MM.1S (cell line): ENCODE results near the gene AAMDC.

Experiments used
- DNase-seq: peaks from one replicate; pipeline ENCODE4 v3.0.0-alpha.2; 2015
- H2AFZ ChIP-seq: fragments of 300-600 bp; sonication (generic); 2 replicates; pipeline ENCODE4 v1.6.0; 2016; ENCODE audit warnings: antibody characterized with exemption, low read length
- H3F3A ChIP-seq: fragments of 300-600 bp; sonication (generic); 2 replicates; pipeline ENCODE4 v1.6.1; 2016; ENCODE audit warnings: mild to moderate bottlenecking, antibody characterized with exemption, low read length, moderate library complexity, mixed read lengths; ENCODE audit not compliant: insufficient read depth
- H3K27ac ChIP-seq: fragments of 300-600 bp; sonication (generic); 2 replicates; pipeline ENCODE4 v1.5.1; 2016; ENCODE audit warnings: mild to moderate bottlenecking, low read length
- H3K27me3 ChIP-seq: fragments of 300-600 bp; sonication (generic); replicated peaks from 2 replicates; pipeline ENCODE4 v1.6.0; 2016; ENCODE audit warnings: low read length; ENCODE audit not compliant: insufficient read depth
- H3K36me3 ChIP-seq: fragments of 300-600 bp; sonication (generic); replicated peaks from 2 replicates; pipeline ENCODE4 v1.6.1; 2016; ENCODE audit warnings: mild to moderate bottlenecking, low read length, mixed read lengths; ENCODE audit not compliant: insufficient read depth
- H3K4me1 ChIP-seq: fragments of 300-600 bp; sonication (generic); 2 replicates; pipeline ENCODE4 v1.6.1; 2016; ENCODE audit warnings: low read length, mixed read lengths
- H3K4me2 ChIP-seq: fragments of 300-600 bp; sonication (generic); 2 replicates; pipeline ENCODE4 v1.6.0; 2016; ENCODE audit warnings: low read depth, low read length
- H3K4me3 ChIP-seq: fragments of 300-600 bp; sonication (generic); 2 replicates; pipeline ENCODE4 v1.5.1; 2016; ENCODE audit warnings: low read length, mixed read lengths
- H3K79me2 ChIP-seq: fragments of 300-600 bp; sonication (generic); 2 replicates; pipeline ENCODE4 v1.6.1; 2016; ENCODE audit warnings: mixed run types, low read length, mixed read lengths
- H3K9ac ChIP-seq: fragments of 300-600 bp; sonication (generic); 2 replicates; pipeline ENCODE4 v1.6.1; 2016; ENCODE audit warnings: low read length, mixed read lengths
- H3K9me2 ChIP-seq: fragments of 300-600 bp; sonication (generic); replicated peaks from 2 replicates; pipeline ENCODE4 v1.6.1; 2016; ENCODE audit warnings: mild to moderate bottlenecking, low read length, mixed read lengths; ENCODE audit not compliant: insufficient read depth
- H3K9me3 ChIP-seq: fragments of 300-600 bp; sonication (generic); replicated peaks from 2 replicates; pipeline ENCODE4 v1.6.1; 2016; ENCODE audit warnings: mild to moderate bottlenecking, low read length, mixed read lengths; ENCODE audit not compliant: insufficient read depth
- H4K20me1 ChIP-seq: fragments of 300-600 bp; sonication (generic); 2 replicates; pipeline ENCODE4 v1.6.1; 2016; ENCODE audit warnings: mild to moderate bottlenecking, low read length, moderate library complexity, mixed read lengths; ENCODE audit not compliant: insufficient read depth
- EZH2 ChIP-seq: fragments of 300-600 bp; sonication (generic); optimal IDR thresholded peaks from 2 replicates; pipeline ENCODE3; 2017; ENCODE audit warnings: low read depth, mild to moderate bottlenecking, antibody characterized with exemption, low read length, mixed read lengths
- EZH2phosphoT487 ChIP-seq: fragments of 300-600 bp; sonication (generic); IDR thresholded peaks from 2 replicates; pipeline ENCODE4 v1.6.1; 2018; ENCODE audit warnings: antibody characterized with exemption, low read length
- TF ChIP-seq, protein P1 (sequence below): fragments of 300-600 bp; sonication (generic); IDR thresholded peaks from 2 replicates; pipeline ENCODE4 v1.5.1; 2016; ENCODE audit warnings: antibody characterized with exemption, low read length, mixed read lengths

The AAMDC gene

GRCh38 chr11:77820565-77821348 lies at the start of gene AAMDC, which contains the start of gene RSF1:
TSS of gene AAMDC (plus strand) at chr11:77821144. CDS start at chr11:77842497, 21,353 bp downstream.
TSS of gene RSF1 (minus strand) at chr11:77820722. CDS start at chr11:77820714, 8 bp downstream.
- Histone ChIP-seq H2AFZ (peak within 1 kb of the TSS; percentile 100), H3K27ac (peak within 1 kb of the TSS; percentile 67; the same call in 1 of the 2 replicates), H3K4me1 (peaks cover 4% of the 10 kb centered on the region; the same call in 1 of the 2 replicates), H3K27me3 (no peaks in the 10 kb centered on the region), H3K9me3 (no peaks in the 10 kb centered on the region), H3K4me3 (peak within 1 kb of the TSS; percentile 100), H3K79me2 (peaks cover 47% of the 10 kb centered on the region), H4K20me1 (peaks cover 15% of the 10 kb centered on the region; the same call in 1 of the 2 replicates), H3K36me3 (no peaks in the 10 kb centered on the region), H3F3A (peaks cover 12% of the 10 kb centered on the region), H3K9ac (peak within 1 kb of the TSS; percentile 79), H3K4me2 (peak within 1 kb of the TSS; percentile 95), H3K9me2 (no peaks in the 10 kb centered on the region)
- TF ChIP-seq, protein P1, sequence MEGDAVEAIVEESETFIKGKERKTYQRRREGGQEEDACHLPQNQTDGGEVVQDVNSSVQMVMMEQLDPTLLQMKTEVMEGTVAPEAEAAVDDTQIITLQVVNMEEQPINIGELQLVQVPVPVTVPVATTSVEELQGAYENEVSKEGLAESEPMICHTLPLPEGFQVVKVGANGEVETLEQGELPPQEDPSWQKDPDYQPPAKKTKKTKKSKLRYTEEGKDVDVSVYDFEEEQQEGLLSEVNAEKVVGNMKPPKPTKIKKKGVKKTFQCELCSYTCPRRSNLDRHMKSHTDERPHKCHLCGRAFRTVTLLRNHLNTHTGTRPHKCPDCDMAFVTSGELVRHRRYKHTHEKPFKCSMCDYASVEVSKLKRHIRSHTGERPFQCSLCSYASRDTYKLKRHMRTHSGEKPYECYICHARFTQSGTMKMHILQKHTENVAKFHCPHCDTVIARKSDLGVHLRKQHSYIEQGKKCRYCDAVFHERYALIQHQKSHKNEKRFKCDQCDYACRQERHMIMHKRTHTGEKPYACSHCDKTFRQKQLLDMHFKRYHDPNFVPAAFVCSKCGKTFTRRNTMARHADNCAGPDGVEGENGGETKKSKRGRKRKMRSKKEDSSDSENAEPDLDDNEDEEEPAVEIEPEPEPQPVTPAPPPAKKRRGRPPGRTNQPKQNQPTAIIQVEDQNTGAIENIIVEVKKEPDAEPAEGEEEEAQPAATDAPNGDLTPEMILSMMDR: peak; percentile 64
- no peak for TF ChIP-seq EZH2
- DNase-seq: peak; percentile 96

DNA sequence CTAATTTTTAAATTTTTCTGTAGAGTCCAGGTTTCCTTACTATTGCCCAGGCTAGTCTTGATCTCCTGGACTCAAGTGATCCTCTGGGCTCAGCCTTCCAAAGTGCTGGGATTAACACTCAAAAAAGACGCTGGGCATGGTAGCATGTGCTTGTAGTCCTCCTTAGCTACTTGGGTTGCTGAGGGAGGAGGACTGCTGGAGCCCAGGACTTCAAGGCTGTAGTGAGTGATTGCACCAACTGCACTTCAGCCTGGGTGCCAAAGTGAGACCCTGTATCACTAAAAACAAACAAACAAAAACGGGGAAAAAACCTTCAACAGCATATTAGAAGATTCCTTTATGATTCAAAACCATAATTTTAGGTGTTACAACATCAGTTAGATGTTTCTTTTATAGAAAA lies 45.0 kb upstream of the AAMDC start:
- no peak for DNase-seq
- Histone ChIP-seq H3K9me2 (no peaks in the 10 kb centered on the region), H3K36me3 (no peaks in the 10 kb centered on the region; the same call in 1 of the 2 replicates), H3K4me2 (no peak overlapping the region), H3K9ac (no peak overlapping the region), H3K27me3 (no peaks in the 10 kb centered on the region), H3K4me1 (no peaks in the 10 kb centered on the region), H3K4me3 (no peak overlapping the region), H4K20me1 (peaks cover 9% of the 10 kb centered on the region; the same call in 1 of the 2 replicates), H2AFZ (no peak overlapping the region), H3K27ac (no peak overlapping the region), H3F3A (no peaks in the 10 kb centered on the region), H3K9me3 (no peaks in the 10 kb centered on the region), H3K79me2 (peaks cover 83% of the 10 kb centered on the region)
- TF ChIP-seq, protein P1: no peak
- no peak for TF ChIP-seq EZH2phosphoT487
- TF ChIP-seq EZH2: no peak

DNA sequence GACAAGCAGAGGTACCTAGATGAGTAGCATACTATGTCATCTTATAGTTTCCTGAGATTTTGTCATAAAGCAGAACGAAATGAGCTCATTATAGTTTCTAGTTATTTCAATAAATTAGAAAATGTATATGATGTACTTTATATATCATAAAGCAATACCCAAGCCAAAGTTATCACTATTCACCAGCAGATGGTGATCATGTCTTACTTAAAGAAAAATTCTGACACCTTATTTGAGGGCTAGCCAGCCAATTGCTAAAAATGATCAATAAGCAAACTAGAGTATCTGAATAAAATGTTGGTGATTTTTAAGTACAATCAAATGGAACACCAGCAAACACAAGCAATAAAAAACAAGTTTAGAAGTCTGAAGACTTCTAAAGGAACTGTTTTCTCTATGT lies 44.5 kb upstream of the AAMDC start:
- no peaks in the 10 kb centered on the region for H3K9me3 ChIP-seq
- peak; percentile 19 for DNase-seq
- peaks cover 9% of the 10 kb centered on the region; the same call in 1 of the 2 replicates for H4K20me1 ChIP-seq
- H3K4me3 ChIP-seq: no peak overlapping the region
- no peak overlapping the region for H3K4me2 ChIP-seq
- TF ChIP-seq, protein P1: peak; percentile 30
- no peak for TF ChIP-seq EZH2phosphoT487
- TF ChIP-seq EZH2: no peak
- H3K9me2 ChIP-seq: no peaks in the 10 kb centered on the region
- H2AFZ ChIP-seq: no peak overlapping the region
- H3K4me1 ChIP-seq: no peaks in the 10 kb centered on the region
- H3K27me3 ChIP-seq: no peaks in the 10 kb centered on the region
- H3K36me3 ChIP-seq: no peaks in the 10 kb centered on the region; the same call in 1 of the 2 replicates
- no peak overlapping the region for H3K27ac ChIP-seq
- H3K79me2 ChIP-seq: peaks cover 83% of the 10 kb centered on the region
- H3F3A ChIP-seq: no peaks in the 10 kb centered on the region
- H3K9ac ChIP-seq: no peak overlapping the region
